Choroid plexus epithelial cell (primary cell): Measurements from ENCODE around the gene PLCL2.

Experiments used
- DNase-seq: peaks from one replicate; pipeline ENCODE4 v3.0.0-alpha.2; 2010; ENCODE audit warnings: low read depth
- H3K4me3 ChIP-seq: 2 replicates; pipeline ENCODE4 v1.5.1; 2011; ENCODE audit warnings: low read depth, mild to moderate bottlenecking, control low read depth, low read length, moderate library complexity
- CTCF ChIP-seq: conservative IDR thresholded peaks from 2 replicates; pipeline ENCODE4 v1.5.1; 2011; ENCODE audit warnings: low read depth, mild to moderate bottlenecking, control low read depth, inconsistent platforms, low read length, moderate library complexity

The PLCL2 gene

GRCh38 chr3:16841041-16841753 lies 43.6 kb upstream of the PLCL2 start:
- no peak for TF ChIP-seq CTCF
- peak overlapping the region; percentile 3 for H3K4me3 ChIP-seq
- DNase-seq, result no peak

GRCh38 chr3:16841904-16842271 lies 42.9 kb upstream of the PLCL2 start:
- DNase-seq, result no peak
- TF ChIP-seq CTCF, result no peak
- no peak overlapping the region for H3K4me3 ChIP-seq

GRCh38 chr3:16842272-16843270 lies 42.2 kb upstream of the PLCL2 start:
- no peak overlapping the region for H3K4me3 ChIP-seq
- TF ChIP-seq CTCF, result no peak
- no peak for DNase-seq

- no peak overlapping the region for H3K4me3 ChIP-seq
- no peak for DNase-seq
- TF ChIP-seq CTCF, result no peak
Measured at GRCh38 chr3:16844222-16844621, 40.5 kb upstream of the PLCL2 start.

GRCh38 chr3:16844791-16845190 lies 40.0 kb upstream of the PLCL2 start:
- H3K4me3 ChIP-seq, result no peak overlapping the region
- TF ChIP-seq CTCF, result no peak
- no peak for DNase-seq

GRCh38 chr3:16846373-16847080 lies 38.2 kb upstream of the PLCL2 start:
- TF ChIP-seq CTCF, result no peak
- DNase-seq, result no peak
- H3K4me3 ChIP-seq, result no peak overlapping the region
